SK-N-MC (cell line): ENCODE results near the gene PPIF.

Experiments used
- EZH2 ChIP-seq: fragments of 200-600 bp; sonication (generic); IDR thresholded peaks from one replicate; pipeline ENCODE4 v1.6.1; 2017; ENCODE audit warnings: antibody characterized with exemption
- FOXP2 ChIP-seq: optimal IDR thresholded peaks from 2 replicates; pipeline ENCODE3; 2011; ENCODE audit warnings: mild to moderate bottlenecking, moderate library complexity; ENCODE audit not compliant: insufficient read depth; ENCODE audit errors: extremely low read length, control extremely low read depth
- POLR2AphosphoS5 ChIP-seq: IDR thresholded peaks from 2 replicates; pipeline ENCODE4 v1.6.1; 2012; ENCODE audit warnings: mild to moderate bottlenecking, low read depth, low read length, borderline replicate concordance

- no peak for TF ChIP-seq POLR2AphosphoS5
- no peak for TF ChIP-seq EZH2
- TF ChIP-seq FOXP2 = no peak
These were observed 51.4 kb downstream of the PPIF start for GRCh38 chr10:79398642-79399041.
